ENCODE results near the gene C21orf58.

- TF ChIP-seq JUND (IDR thresholded peaks at IDR 0.05) = no peak
- TF ChIP-seq FOXM1 (IDR thresholded peaks at IDR 0.05; ENCODE audit: low read depth) = no peak
- no peak for TF ChIP-seq RFX5 (IDR thresholded peaks at IDR 0.05; ENCODE audit: low read length)
- TF ChIP-seq GATA2 (CRISPR knock-in tag; IDR thresholded peaks at IDR 0.05) = no peak
- no peak for TF ChIP-seq NFIC (IDR thresholded peaks at IDR 0.05; ENCODE audit: borderline replicate concordance)
Measured at GRCh38 chr21:46352913-46353312, 29.2 kb upstream of the C21orf58 start.
